SKM-1 (cell line): ENCODE measurements around the gene ZBED5.
"Not testable (repeated sequence)": the region's sequence is repeated elsewhere in the genome, so short reads cannot be mapped to it uniquely, and the experiment has no call there.

Experiments used
- DNase-seq: peaks from one replicate; lab custom pipeline; 2025; ENCODE audit not compliant: unreplicated experiment; lab: John Stamatoyannopoulos, UW

ZBED5 gene

GRCh38 chr11:10857709-10858438 lies at the start of gene ZBED5:
Gene ZBED5, minus strand, starts transcription at chr11:10858053. Its CDS starts 3,108 bp downstream, at chr11:10854945.
- peak; percentile 93 for DNase-seq

- no peak for DNase-seq
Measured at GRCh38 chr11:10906521-10906920, 48.7 kb upstream of the ZBED5 start.

- no peak for DNase-seq
Measured at GRCh38 chr11:10902301-10903063, 44.6 kb upstream of the ZBED5 start.

- no peak for DNase-seq
Measured at GRCh38 chr11:10900681-10901415, 43.0 kb upstream of the ZBED5 start.

GRCh38 chr11:10899121-10899830 lies 41.4 kb upstream of the ZBED5 start:
- DNase-seq: no peak

- no peak for DNase-seq
Measured at GRCh38 chr11:10898763-10899025, 40.8 kb upstream of the ZBED5 start.

GRCh38 chr11:10898003-10898762 lies 40.3 kb upstream of the ZBED5 start:
- no peak for DNase-seq

GRCh38 chr11:10897150-10897549 lies 39.3 kb upstream of the ZBED5 start:
- no peak for DNase-seq

- DNase-seq: no peak
Measured at GRCh38 chr11:10896493-10896892, 38.6 kb upstream of the ZBED5 start.

- no peak for DNase-seq
Measured at GRCh38 chr11:10895285-10895684, 37.4 kb upstream of the ZBED5 start.

GRCh38 chr11:10894666-10895065 lies 36.8 kb upstream of the ZBED5 start:
- no peak for DNase-seq

GRCh38 chr11:10893714-10894151 lies 35.9 kb upstream of the ZBED5 start:
- no peak for DNase-seq

- no peak for DNase-seq
Measured at GRCh38 chr11:10892250-10892649, 34.4 kb upstream of the ZBED5 start.

- DNase-seq: no peak
Measured at GRCh38 chr11:10891151-10891720, 33.4 kb upstream of the ZBED5 start.

GRCh38 chr11:10890083-10890482 lies 32.2 kb upstream of the ZBED5 start:
- not testable (repeated sequence) for DNase-seq

GRCh38 chr11:10887307-10887706 lies 29.5 kb upstream of the ZBED5 start:
- DNase-seq: no peak

GRCh38 chr11:10886652-10887250 lies 28.9 kb upstream of the ZBED5 start:
- DNase-seq: no peak

- no peak for DNase-seq
Measured at GRCh38 chr11:10885703-10886363, 28.0 kb upstream of the ZBED5 start.

GRCh38 chr11:10884292-10884691 lies 26.4 kb upstream of the ZBED5 start:
- not testable (repeated sequence) for DNase-seq
